OCI-LY7 (cell line): ENCODE results near the gene ITGA8. TPM values are rescaled to one million over a fixed set of nuclear protein-coding genes. Genes with fewer than 3 reads are reported as not detected.

Experiments used
- BruUV-seq: library from RNA; stranded (reverse); fragments of 400-500 nt; replicated peaks from 2 replicates; lab custom pipeline; 2021; lab: Mats Ljungman, UMichigan
- CTCF ChIA-PET: fragments of 300-600 bp; sonication (Branson Sonifier 250); formaldehyde crosslinking; loops from one replicate; lab custom pipeline; 2022; ENCODE audit warnings: antibody characterized with exemption; ENCODE audit not compliant: unreplicated experiment; lab: Charles Lee
- POLR2A ChIA-PET: fragments of 300-600 bp; sonication (Branson Sonifier 250); formaldehyde crosslinking; loops from one replicate; lab custom pipeline; 2022; ENCODE audit warnings: antibody characterized with exemption; lab: Charles Lee
- DNase-seq: peaks from one replicate; pipeline ENCODE4 v3.0.0-alpha.2; 2015; ENCODE audit warnings: low spot score
- H2AFZ ChIP-seq: fragments of 200-600 bp; sonication (generic), shearing (Covaris generic); 2 replicates; pipeline ENCODE4 v1.6.1; 2014; ENCODE audit warnings: mild to moderate bottlenecking, antibody characterized with exemption, low read length, moderate library complexity
- H3K27ac ChIP-seq: fragments of 200-600 bp; sonication (generic); 2 replicates; pipeline ENCODE4 v1.5.1; 2014; ENCODE audit warnings: mixed run types, low read depth, mild to moderate bottlenecking, moderate library complexity, low read length, inconsistent platforms; ENCODE audit not compliant: poor library complexity, severe bottlenecking
- H3K36me3 ChIP-seq: fragments of 200-600 bp; sonication (generic); 2 replicates; pipeline ENCODE4 v1.6.1; 2014; ENCODE audit warnings: mild to moderate bottlenecking, antibody characterized with exemption, low read length, moderate library complexity, mixed read lengths; ENCODE audit not compliant: insufficient read depth
- H3K4me1 ChIP-seq: fragments of 200-600 bp; sonication (generic); 2 replicates; pipeline ENCODE4 v1.5.1; 2014; ENCODE audit warnings: mild to moderate bottlenecking, low read length; ENCODE audit not compliant: insufficient read depth, poor library complexity, severe bottlenecking
- H3K4me2 ChIP-seq: fragments of 200-600 bp; sonication (generic); 2 replicates; pipeline ENCODE4 v1.6.1; 2014; ENCODE audit warnings: mild to moderate bottlenecking, low read length
- H3K4me3 ChIP-seq: fragments of 200-600 bp; sonication (generic); 2 replicates; pipeline ENCODE4 v1.5.1; 2014; ENCODE audit warnings: mild to moderate bottlenecking, low read depth, low read length; ENCODE audit not compliant: poor library complexity, severe bottlenecking
- H3K79me2 ChIP-seq: fragments of 200-600 bp; sonication (generic); 2 replicates; pipeline ENCODE4 v1.6.1; 2016; ENCODE audit warnings: low read depth, mild to moderate bottlenecking, low read length, moderate library complexity, mixed read lengths; ENCODE audit not compliant: insufficient read depth
- H3K9me2 ChIP-seq: fragments of 200-600 bp; sonication (generic); 2 replicates; pipeline ENCODE4 v1.6.1; 2016; ENCODE audit warnings: mild to moderate bottlenecking, low read length, mixed read lengths; ENCODE audit not compliant: insufficient read depth
- H3K9me3 ChIP-seq: fragments of 200-600 bp; sonication (generic); 2 replicates; pipeline ENCODE4 v1.6.1; 2014; ENCODE audit warnings: mild to moderate bottlenecking, mixed run types, low read length, mixed read lengths
- H4K20me1 ChIP-seq: fragments of 200-600 bp; sonication (generic); 2 replicates; pipeline ENCODE4 v1.6.1; 2014; ENCODE audit warnings: mild to moderate bottlenecking, antibody characterized with exemption, low read length, moderate library complexity, mixed read lengths; ENCODE audit not compliant: insufficient read depth
- CTCF ChIP-seq: fragments of 200-600 bp; sonication (generic); conservative IDR thresholded peaks from 2 replicates; pipeline ENCODE4 v1.5.1; 2014; ENCODE audit warnings: mild to moderate bottlenecking, antibody characterized with exemption, low read length, moderate library complexity, mixed read lengths
- EZH2phosphoT487 ChIP-seq: fragments of 200-600 bp; sonication (generic); IDR thresholded peaks from 2 replicates; pipeline ENCODE4 v1.6.1; 2018; ENCODE audit warnings: low read depth, borderline replicate concordance, mild to moderate bottlenecking, mixed run types, antibody characterized with exemption, low read length, moderate library complexity, mixed read lengths
- intact Hi-C: fragments of 100-400 bp; cut with micrococcal nuclease; formaldehyde crosslinking; loops from one replicate; pipeline ENCODE4 v1.10.0; 2022; ENCODE audit not compliant: unreplicated experiment
- total RNA-seq, 2 experiments: library from RNA; depleted of rRNA in 1 of 2; stranded (reverse); fragments of >200 nt in 1 of 2; shearing (Covaris generic) in 1 of 2; gene quantifications; 2 replicates each; pipeline ENCODE4 v1.2.3, GENCODE V29; 2014 to 2022

The ITGA8 gene
- total RNA-seq, 2 experiments from 2014 or later: not detected

DNA sequence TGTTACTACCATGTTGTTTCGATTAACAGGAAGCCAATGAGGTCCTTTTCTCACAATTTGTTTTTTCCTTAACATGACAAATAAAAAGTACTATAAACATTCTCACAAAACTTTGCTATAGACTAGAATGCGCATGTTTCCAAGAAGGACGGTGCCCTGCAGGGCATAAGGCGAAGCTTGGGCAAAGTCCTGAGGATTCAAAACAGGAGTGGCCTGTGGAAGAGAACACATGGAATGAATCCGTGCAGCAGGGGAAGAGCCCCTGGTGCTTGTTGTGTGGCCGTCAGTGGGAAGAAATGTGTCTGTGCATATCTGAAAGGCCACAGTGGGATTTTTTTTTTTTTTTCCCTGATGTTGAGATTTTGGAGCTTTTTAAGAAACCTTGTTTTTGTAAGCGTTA lies 67.6 kb downstream of the ITGA8 start:
- BruUV-seq: no TSS peak
- H3K36me3 ChIP-seq: no peaks in the 10 kb centered on the region
- H3K4me1 ChIP-seq: no peaks in the 10 kb centered on the region
- no peaks in the 10 kb centered on the region for H3K9me2 ChIP-seq
- H3K4me2 ChIP-seq: no peak overlapping the region
- H4K20me1 ChIP-seq: no peaks in the 10 kb centered on the region
- intact Hi-C loops: no loop called here
- no peak overlapping the region for H3K4me3 ChIP-seq
- no peaks in the 10 kb centered on the region for H3K79me2 ChIP-seq
- ChIA-PET CTCF (no interaction called here), POLR2A (interaction anchor here (0.7 kb wide), 2 partner anchors 245 to 1434 kb away, joined by 4 read pairs; no protein-coding TSS in a partner anchor)
- no peaks in the 10 kb centered on the region for H3K9me3 ChIP-seq
- TF ChIP-seq EZH2phosphoT487: no peak
- no peak for TF ChIP-seq CTCF
- DNase-seq: no peak
- no peak overlapping the region for H2AFZ ChIP-seq
- H3K27ac ChIP-seq: no peak overlapping the region

- no peak overlapping the region for H3K4me3 ChIP-seq
- no peaks in the 10 kb centered on the region for H4K20me1 ChIP-seq
- BruUV-seq: no TSS peak
- H3K9me2 ChIP-seq: no peaks in the 10 kb centered on the region
- no peak overlapping the region for H2AFZ ChIP-seq
- CTCF ChIA-PET: interaction anchor here (0.7 kb wide), 1 partner anchor 82 kb away, joined by 3 read pairs; no protein-coding TSS in a partner anchor
- no peak overlapping the region for H3K4me2 ChIP-seq
- H3K9me3 ChIP-seq: no peaks in the 10 kb centered on the region
- no peak overlapping the region for H3K27ac ChIP-seq
- intact Hi-C loops: loop anchor here (2.0 kb wide), 1 partner anchor 174 kb away; no protein-coding TSS in a partner anchor
- H3K36me3 ChIP-seq: no peaks in the 10 kb centered on the region
- POLR2A ChIA-PET: no interaction called here
- no peaks in the 10 kb centered on the region for H3K79me2 ChIP-seq
- no peak for DNase-seq
- no peaks in the 10 kb centered on the region for H3K4me1 ChIP-seq
- TF ChIP-seq CTCF (no peak), EZH2phosphoT487 (no peak)
These were observed 68.5 kb downstream of the ITGA8 start for GRCh38 chr10:15651175-15651574.

GRCh38 chr10:15642095-15642494 lies 77.6 kb downstream of the ITGA8 start:
- CTCF ChIA-PET: no interaction called here
- H3K36me3 ChIP-seq: no peaks in the 10 kb centered on the region
- no peak overlapping the region for H2AFZ ChIP-seq
- H3K9me2 ChIP-seq: no peaks in the 10 kb centered on the region
- no peak for DNase-seq
- no TSS peak for BruUV-seq
- intact Hi-C loops: no loop called here
- no peak overlapping the region for H3K27ac ChIP-seq
- no peaks in the 10 kb centered on the region for H3K79me2 ChIP-seq
- no peaks in the 10 kb centered on the region for H3K4me1 ChIP-seq
- TF ChIP-seq CTCF: no peak
- no peak for TF ChIP-seq EZH2phosphoT487
- no peak overlapping the region for H3K4me2 ChIP-seq
- H3K9me3 ChIP-seq: no peaks in the 10 kb centered on the region
- no peak overlapping the region for H3K4me3 ChIP-seq
- H4K20me1 ChIP-seq: no peaks in the 10 kb centered on the region
- POLR2A ChIA-PET: no interaction called here
